GM12872 (cell line): ENCODE data around the gene C16orf96.

Source experiments
- CTCF ChIP-seq: IDR thresholded peaks from 3 replicates; pipeline ENCODE4 v1.5.1; 2011; ENCODE audit warnings: low read depth, mild to moderate bottlenecking, low read length, moderate library complexity; ENCODE audit not compliant: insufficient read depth

The C16orf96 gene

GRCh38 chr16:4550591-4550990 is 5.5 kb upstream of the C16orf96 start:
- no peak for TF ChIP-seq CTCF

- no peak for TF ChIP-seq CTCF
Measured at GRCh38 chr16:4552541-4552940, 3.6 kb upstream of the C16orf96 start.

GRCh38 chr16:4556580-4556979 is 440 bp downstream of the C16orf96 start:
- TF ChIP-seq CTCF: no peak

- TF ChIP-seq CTCF: no peak
Measured at GRCh38 chr16:4557973-4558372, 1.8 kb downstream of the C16orf96 start.

- TF ChIP-seq CTCF: no peak
Measured at GRCh38 chr16:4561596-4561995, 5.5 kb downstream of the C16orf96 start.

- no peak for TF ChIP-seq CTCF
Measured at GRCh38 chr16:4564661-4565267, 8.6 kb downstream of the C16orf96 start.

- TF ChIP-seq CTCF: no peak
Measured at GRCh38 chr16:4566144-4566543, 10.0 kb downstream of the C16orf96 start.
